Hepatocyte (in vitro differentiated cells): Measurements from ENCODE around the gene IGF2. TPM values are rescaled to one million over a fixed set of nuclear protein-coding genes. Genes with fewer than 3 reads are reported as not detected.

Experiments used
- DNase-seq: peaks from one replicate; pipeline ENCODE4 v3.0.0-alpha.2; 2016; ENCODE audit warnings: low spot score
- H2AFZ ChIP-seq: fragments of 200-600 bp; sonication (generic); 2 replicates; pipeline ENCODE4 v1.6.0; 2016; ENCODE audit warnings: antibody characterized with exemption, mild to moderate bottlenecking
- H3K27ac ChIP-seq: fragments of 200-600 bp; sonication (generic); 2 replicates; pipeline ENCODE4 v1.5.1; 2016; ENCODE audit warnings: mild to moderate bottlenecking
- H3K27me3 ChIP-seq: fragments of 200-600 bp; sonication (generic); 2 replicates; pipeline ENCODE4 v1.6.1; 2016
- H3K36me3 ChIP-seq: fragments of 200-600 bp; sonication (generic); replicated peaks from 2 replicates; pipeline ENCODE4 v1.5.1; 2016; ENCODE audit warnings: low read depth; ENCODE audit not compliant: insufficient read depth
- H3K4me1 ChIP-seq: fragments of 200-600 bp; sonication (generic); 2 replicates; pipeline ENCODE4 v1.5.1; 2016; ENCODE audit warnings: mild to moderate bottlenecking, moderate library complexity; ENCODE audit not compliant: insufficient read depth
- H3K4me2 ChIP-seq: fragments of 200-600 bp; sonication (generic); 2 replicates; pipeline ENCODE4 v1.6.0; 2016
- H3K4me3 ChIP-seq: fragments of 200-600 bp; sonication (generic); 2 replicates; pipeline ENCODE4 v1.5.1; 2016; ENCODE audit warnings: mild to moderate bottlenecking
- H3K79me2 ChIP-seq: fragments of 200-600 bp; sonication (generic); 2 replicates; pipeline ENCODE4 v1.6.0; 2017; ENCODE audit warnings: mild to moderate bottlenecking
- H3K9me2 ChIP-seq: fragments of 200-600 bp; sonication (generic); replicated peaks from 2 replicates; pipeline ENCODE4 v1.6.0; 2017; ENCODE audit warnings: mild to moderate bottlenecking; ENCODE audit not compliant: insufficient read depth
- H3K9me3 ChIP-seq: fragments of 200-600 bp; sonication (generic); 2 replicates; pipeline ENCODE4 v1.5.1; 2016; ENCODE audit warnings: low read depth, mild to moderate bottlenecking
- H4K20me1 ChIP-seq: fragments of 200-600 bp; sonication (generic); 2 replicates; pipeline ENCODE4 v1.6.0; 2016; ENCODE audit warnings: mild to moderate bottlenecking; ENCODE audit not compliant: insufficient read depth, poor library complexity, severe bottlenecking
- CTCF ChIP-seq: fragments of 200-600 bp; sonication (generic); IDR thresholded peaks from 2 replicates; pipeline ENCODE4 v1.5.1; 2016; ENCODE audit warnings: antibody characterized with exemption, mild to moderate bottlenecking; ENCODE audit not compliant: poor library complexity
- EZH2 ChIP-seq: fragments of 200-600 bp; sonication (generic); IDR thresholded peaks from 2 replicates; pipeline ENCODE4 v1.6.1; 2016; ENCODE audit warnings: antibody characterized with exemption, mild to moderate bottlenecking, borderline replicate concordance
- EZH2phosphoT487 ChIP-seq: fragments of 200-600 bp; sonication (generic); IDR thresholded peaks from one replicate; pipeline ENCODE4 v1.6.1; 2018; ENCODE audit warnings: antibody characterized with exemption, mild to moderate bottlenecking, low read depth, moderate library complexity; ENCODE audit not compliant: unreplicated experiment, severe bottlenecking
- WGBS: methylation state at CpG from one replicate; pipeline ENCODE4 v1.1.6; 2016; ENCODE audit warnings: low lambda C conversion rate; ENCODE audit errors: missing lambda C conversion rate; 5-methylcytosine and 5-hydroxymethylcytosine counted together
- microRNA counts: library from miRNA; unstranded; fragments of <30 nt; microRNA quantifications from one replicate; lab custom pipeline; 2017
- microRNA-seq: library from miRNA; unstranded; fragments of <30 nt; microRNA quantifications from one replicate; pipeline ENCODE4, GENCODE V29; 2017
- polyA plus RNA-seq: library from polyadenylated mRNA; unstranded; fragments of >200 nt; fragmentation: Nextera tagmentation; extraction: Ambion mirVana; gene quantifications from 2 replicates; pipeline ENCODE4 v1.2.1, GENCODE V29; 2016
- small RNA-seq: library from RNA; depleted of rRNA; stranded (forward); fragments of <200 nt; gene quantifications from one replicate; pipeline ENCODE3, GENCODE V24; 2014
- total RNA-seq: library from RNA; depleted of rRNA; stranded (reverse); fragments of >200 nt; gene quantifications from 2 replicates; pipeline ENCODE4 v1.2.3, GENCODE V29; 2014

The IGF2 gene
- total and polyA plus RNA-seq, 2 experiments from 2014 or later, result 1,507 to 2,911 TPM

- Histone ChIP-seq H4K20me1 (no peaks in the 10 kb centered on the region), H3K4me1 (no peaks in the 10 kb centered on the region), H3K27me3 (no peaks in the 10 kb centered on the region), H3K4me2 (no peak overlapping the region), H3K4me3 (no peak overlapping the region), H3K27ac (no peak overlapping the region), H3K36me3 (no peaks in the 10 kb centered on the region), H3K9me2 (no peaks in the 10 kb centered on the region), H3K79me2 (no peaks in the 10 kb centered on the region), H2AFZ (no peak overlapping the region), H3K9me3 (no peaks in the 10 kb centered on the region)
- no peak for TF ChIP-seq EZH2phosphoT487
- TF ChIP-seq CTCF, result no peak
- TF ChIP-seq EZH2, result no peak
- no peak for DNase-seq
- 90% methylated on average over 23 of the region's 24 CpGs for WGBS
Observed at GRCh38 chr11:2085251-2086066, 53.7 kb downstream of the IGF2 start.

- H4K20me1 ChIP-seq, result no peaks in the 10 kb centered on the region
- no peaks in the 10 kb centered on the region for H3K4me1 ChIP-seq
- no peaks in the 10 kb centered on the region for H3K36me3 ChIP-seq
- no peaks in the 10 kb centered on the region for H3K9me2 ChIP-seq
- no peaks in the 10 kb centered on the region for H3K9me3 ChIP-seq
- H3K27me3 ChIP-seq, result no peaks in the 10 kb centered on the region
- 93% methylated on average over 13 of the region's 13 CpGs for WGBS
- TF ChIP-seq EZH2phosphoT487, result no peak
- TF ChIP-seq CTCF, result no peak
- no peak for TF ChIP-seq EZH2
- H3K4me2 ChIP-seq, result no peak overlapping the region
- no peak overlapping the region for H3K27ac ChIP-seq
- no peak overlapping the region for H2AFZ ChIP-seq
- no peak overlapping the region for H3K4me3 ChIP-seq
- DNase-seq, result no peak
- no peaks in the 10 kb centered on the region for H3K79me2 ChIP-seq
Observed at GRCh38 chr11:2084721-2085120, 54.5 kb downstream of the IGF2 start.

MicroRNAs within 50 kb of the gene (microRNA counts, 767-probe panel; counts per million panel counts)
- microRNA hsa-miR-483-3p (lab: Ali Mortazavi, UCI) (11,801 counts per million, percentile 93 among the panel's probes with 10 or more counts), microRNA hsa-miR-483-5p (lab: Ali Mortazavi, UCI) (not detected)

Small RNA genes within 50 kb of the gene (microRNA-seq; reads per million reads assigned to microRNA genes)
- gene MIR4686 (not detected), gene MIR483 (43,976 reads per million, percentile 99 among the genes with 10 or more reads in this experiment)

Small RNA genes within 50 kb of the gene (small RNA-seq; reads per million reads assigned to genes)
- gene MIR4686, result not detected
- 83.4 reads per million, percentile 97 among the genes with 10 or more reads in this experiment for gene MIR483

Other genes starting within 250 kb of the IGF2 start
- not detected in 2 replicates for gene PRR33, start 247.5 kb downstream of the IGF2 start, total RNA-seq
- 0.29 and 0.47 TPM in 2 replicates for gene PRR33, start 247.5 kb downstream of the IGF2 start, polyA plus RNA-seq
- gene TNNT3, start 219.7 kb downstream of the IGF2 start, total RNA-seq, result 19.2 and 20.6 TPM in 2 replicates
- gene TNNT3, start 219.7 kb downstream of the IGF2 start, polyA plus RNA-seq, result 29.9 and 41.4 TPM in 2 replicates
- 54.0 and 75.2 TPM in 2 replicates for gene MRPL23, start 192.1 kb downstream of the IGF2 start, total RNA-seq
- 41.4 and 54.8 TPM in 2 replicates for gene MRPL23, start 192.1 kb downstream of the IGF2 start, polyA plus RNA-seq
- gene H19, start 141.5 kb downstream of the IGF2 start, total RNA-seq, result 12.4 and 15.8 TPM in 2 replicates
- gene H19, start 141.5 kb downstream of the IGF2 start, polyA plus RNA-seq, result 3.9 and 26.2 TPM in 2 replicates
- gene INS, start 21.8 kb upstream of the IGF2 start, total RNA-seq, result not detected in 2 replicates
- not detected in 2 replicates for gene INS, start 21.8 kb upstream of the IGF2 start, polyA plus RNA-seq
- 0.92 and 2.6 TPM in 2 replicates for gene TH, start 32.4 kb upstream of the IGF2 start, total RNA-seq
- 5.6 and 15.3 TPM in 2 replicates for gene TH, start 32.4 kb upstream of the IGF2 start, polyA plus RNA-seq
- 3.3 and 5.6 TPM in 2 replicates for gene ASCL2, start 131.2 kb upstream of the IGF2 start, total RNA-seq
- gene ASCL2, start 131.2 kb upstream of the IGF2 start, polyA plus RNA-seq, result 5.8 and 7.9 TPM in 2 replicates
- gene C11orf21, start 162.5 kb upstream of the IGF2 start, total RNA-seq, result 0.17 TPM in 1 of 2 replicates, not detected in the other
- gene C11orf21, start 162.5 kb upstream of the IGF2 start, polyA plus RNA-seq, result 0.43 and 0.68 TPM in 2 replicates
- gene TSPAN32, start 162.6 kb upstream of the IGF2 start, total RNA-seq, result 1.5 and 5.0 TPM in 2 replicates
- 4.8 and 7.0 TPM in 2 replicates for gene TSPAN32, start 162.6 kb upstream of the IGF2 start, polyA plus RNA-seq
- 216 and 233 TPM in 2 replicates for gene CD81, start 237.9 kb upstream of the IGF2 start, total RNA-seq
- 471 and 472 TPM in 2 replicates for gene CD81, start 237.9 kb upstream of the IGF2 start, polyA plus RNA-seq